Heart right ventricle (tissue), 16 donors: ENCODE data around the gene BHLHE41. TPM values are rescaled to one million over a fixed set of nuclear protein-coding genes. Genes with fewer than 3 reads are reported as not detected.

Source experiments
- ATAC-seq, 8 donors: fragments of 200-7000 bp; cut with Tn5 transposase; one replicate each; pipeline ENCODE4 v1.9.1; 2020; ENCODE audit warnings: mild to moderate bottlenecking in 8 of 8, moderate library complexity in 8 of 8, moderate number of reproducible peaks in 1 of 8
- DNase-seq, 2 donors: peaks; one replicate each; pipeline ENCODE4 v3.0.0-alpha.2; 2020
- H3K27ac ChIP-seq, 10 donors: fragments of 200-600 bp; sonication (generic) in 2 of 10; one replicate each; pipeline versions ENCODE4 v1.5.0 to v1.8.0; 2020 to 2022; ENCODE audit warnings: mild to moderate bottlenecking in 3 of 10
- H3K27me3 ChIP-seq, 7 donors: fragments of 200-600 bp; one replicate each; pipeline ENCODE4 v1.8.0; 2021 to 2022; ENCODE audit warnings: mild to moderate bottlenecking in 2 of 7
- H3K36me3 ChIP-seq, 9 donors: fragments of 200-600 bp; sonication (generic) in 1 of 9; one replicate each; pipeline versions ENCODE4 v1.5.0 to v1.8.0; 2020 to 2022; ENCODE audit warnings: mild to moderate bottlenecking in 2 of 9
- H3K4me1 ChIP-seq, 9 donors: fragments of 200-600 bp; sonication (generic) in 1 of 9; one replicate each; pipeline versions ENCODE4 v1.5.0 to v1.8.0; 2020 to 2022; ENCODE audit warnings: mild to moderate bottlenecking in 4 of 9
- H3K4me3 ChIP-seq, 10 donors: fragments of 200-600 bp; sonication (generic) in 2 of 10; one replicate each; pipeline versions ENCODE4 v1.5.0 to v1.8.0; 2020 to 2022; ENCODE audit warnings: mild to moderate bottlenecking in 7 of 10, moderate library complexity in 2 of 10
- H3K9me3 ChIP-seq, 11 donors: fragments of 200-600 bp in 10 of 11; sonication (generic) in 2 of 11; one replicate each; pipeline versions ENCODE4 v1.5.0 to v1.8.0; 2013 to 2022; ENCODE audit warnings: mild to moderate bottlenecking in 2 of 11, control low read depth in 1 of 11, moderate library complexity in 1 of 11
- CTCF ChIP-seq, 9 donors: fragments of 200-600 bp; sonication (generic) in 2 of 9; IDR thresholded peaks; one replicate each; pipeline versions ENCODE4 v1.5.0 to v1.8.0; 2021 to 2022; ENCODE audit warnings: antibody characterized with exemption in 9 of 9, mild to moderate bottlenecking in 5 of 9, moderate library complexity in 1 of 9
- WGBS, 2 donors: extraction: QIAGEN DNeasy Blood & Tissue Kit; methylation state at CpG; one replicate each; pipeline ENCODE4 v1.1.7; 2013; ENCODE audit warnings: inconsistent platforms in 1 of 2; 5-methylcytosine and 5-hydroxymethylcytosine counted together
- intact Hi-C, 10 donors: fragments of 100-400 bp; cut with DNase I; formaldehyde crosslinking; loops; one replicate each; pipeline versions ENCODE4 v1.11.1 to v1.14.2; 2022
- polyA plus RNA-seq, 2 donors: library from polyadenylated mRNA; stranded (reverse); fragments of 200-250 nt; gene quantifications; one replicate each; pipeline ENCODE4 v1.2.3, GENCODE V29; 2013
- total RNA-seq, 10 donors: library from RNA; stranded (reverse); fragmentation: NEBNext Ultra II Directional in 3 of 10; extraction: Animal tissue kit (Norgen Biotek cat#: 25700) in 3 of 10; gene quantifications; one replicate each; pipeline versions ENCODE4 v1.2.1 to v1.2.4, GENCODE V29; 2021 to 2023
- donor health status: Arrhythmogenic right ventricular cardiomyopathy.
- donor health status: ischemic (EF 13 %, LVEDD 7.1; RV severe dilation, severe dysfunction).
- donor health status: healthy with polysubstance abuse.
- donor health status: DM: no; HTN: yes; CAD: no.
- donor health status: DM: no; HTN: no; CAD: no.
- donor health status: ischemic (EF 25% LVEDD 6.9; RV normal size, moderate dysfunction).
- donor health status: ischemic (EF 25% LVEDD 5.7; RV mildly dilated, moderate dysfunction).
- donor health status: healthy.
- donor health status: DM: yes; HTN: yes; CAD: no.
- donor health status: Ischemic cardiomyopathy.
- donor health status: ischemic (EF 35%, LVEDD 5.7; RV mildly dilated, moderate dysfunction).
- donor health status: nonischemic (EF 11% LVEDD 7.7; RV severe dilation, severe dysfunction).
- donor health status: DM: yes; HTN: yes; CAD: no.
- donor health status: PGD.
- donor health status: ischemic (EF 29% LVEDD 5.4; RV normal size, mild dysfunction).
- donor health status: nonischemic (EF 23%, LVEDD 6.1; RV moderate dilation, normal function).

The BHLHE41 gene
- total and polyA plus RNA-seq, 12 donors: 5.7 to 80.1 (median 39.8) TPM

- 46 to 55% methylated on average over 5 of the region's 5 CpGs for WGBS, 2 donors
- H3K4me1 ChIP-seq: no peaks in the 10 kb centered on the region
- H3K27ac ChIP-seq: no peak overlapping the region
- no peak for TF ChIP-seq CTCF (IDR thresholded peaks at IDR 0.05)
- no peak overlapping the region for H3K4me3 ChIP-seq
- H3K27me3 ChIP-seq: no peaks in the 10 kb centered on the region
- no peaks in the 10 kb centered on the region for H3K36me3 ChIP-seq
- DNase-seq: no peak
- intact Hi-C loops: loop anchor here in 2 of 10 donors (10.0 kb wide), 2 partner anchors 512 to 532 kb away; no protein-coding TSS in a partner anchor
- H3K9me3 ChIP-seq: no peaks in the 10 kb centered on the region
- peak in 3 of 8 donors; percentile 21 to 72 (median 70) for ATAC-seq
These were observed 21.9 kb downstream of the BHLHE41 start for GRCh38 chr12:26102953-26103352.

- intact Hi-C loops: loop anchor here in 2 of 10 donors (10.0 kb wide), 2 partner anchors 513 to 533 kb away; no protein-coding TSS in a partner anchor
- WGBS, 2 donors: 70 to 76% methylated on average over 4 of the region's 4 CpGs
- no peak overlapping the region for H3K4me3 ChIP-seq
- peaks cover 0 to 7% (median 0%) of the 10 kb centered on the region in 9 donors for H3K4me1 ChIP-seq
- DNase-seq (no peak), ATAC-seq (no peak)
- no peaks in the 10 kb centered on the region for H3K27me3 ChIP-seq
- no peaks in the 10 kb centered on the region for H3K36me3 ChIP-seq
- no peak for TF ChIP-seq CTCF (IDR thresholded peaks at IDR 0.05)
- H3K27ac ChIP-seq: no peak overlapping the region
- H3K9me3 ChIP-seq: no peaks in the 10 kb centered on the region
These were observed 23.1 kb downstream of the BHLHE41 start for GRCh38 chr12:26101763-26102162.

- Histone ChIP-seq H3K9me3 (no peaks in the 10 kb centered on the region), H3K4me1 (peaks cover 0 to 7% (median 0%) of the 10 kb centered on the region in 9 donors), H3K27ac (no peak overlapping the region), H3K36me3 (no peaks in the 10 kb centered on the region), H3K27me3 (no peaks in the 10 kb centered on the region), H3K4me3 (no peak overlapping the region)
- 57 to 69% methylated on average over 3 of the region's 3 CpGs for WGBS, 2 donors
- TF ChIP-seq CTCF (IDR thresholded peaks at IDR 0.05): no peak
- DNase-seq: no peak
- intact Hi-C loops: loop anchor here in 2 of 10 donors (10.0 kb wide), 2 partner anchors 513 to 533 kb away; no protein-coding TSS in a partner anchor
- no peak for ATAC-seq
These were observed 23.5 kb downstream of the BHLHE41 start for GRCh38 chr12:26101350-26101734.

GRCh38 chr12:26100666-26101349 lies 24.0 kb downstream of the BHLHE41 start:
- no peak for ATAC-seq
- H3K4me1 ChIP-seq: peaks cover 0 to 7% (median 0%) of the 10 kb centered on the region in 9 donors
- no peaks in the 10 kb centered on the region for H3K27me3 ChIP-seq
- no peaks in the 10 kb centered on the region for H3K36me3 ChIP-seq
- H3K9me3 ChIP-seq: no peaks in the 10 kb centered on the region
- intact Hi-C loops: loop anchor here in 2 of 10 donors (10.0 kb wide), 2 partner anchors 514 to 534 kb away; no protein-coding TSS in a partner anchor
- no peak for TF ChIP-seq CTCF (IDR thresholded peaks at IDR 0.05)
- no peak overlapping the region for H3K4me3 ChIP-seq
- H3K27ac ChIP-seq: no peak overlapping the region
- no peak for DNase-seq
- WGBS, 2 donors: 89 to 90% methylated on average over 8 of the region's 8 CpGs
